Keratinocyte (primary cell): ENCODE results near the gene KANSL1.

Experiments
- EZH2 ChIP-seq: IDR thresholded peaks from one replicate; pipeline ENCODE4 v1.6.1; 2012; ENCODE audit warnings: inconsistent platforms, mild to moderate bottlenecking, low read length, moderate library complexity
- TF ChIP-seq, protein P1 (sequence below), 3 experiments: IDR thresholded peaks in 1 of 3; conservative IDR thresholded peaks in 1 of 3; optimal IDR thresholded peaks in 1 of 3; 2 replicates in 2 of 3; 3 replicates in 1 of 3; pipeline versions ENCODE3 to v1.5.1; 2011; ENCODE audit warnings: low read length in 3 of 3, mild to moderate bottlenecking in 3 of 3, moderate library complexity in 2 of 3, control low read depth in 1 of 3, inconsistent platforms in 1 of 3; ENCODE audit not compliant: insufficient read depth in 2 of 3; ENCODE audit errors: extremely low read depth in 1 of 3

DNA sequence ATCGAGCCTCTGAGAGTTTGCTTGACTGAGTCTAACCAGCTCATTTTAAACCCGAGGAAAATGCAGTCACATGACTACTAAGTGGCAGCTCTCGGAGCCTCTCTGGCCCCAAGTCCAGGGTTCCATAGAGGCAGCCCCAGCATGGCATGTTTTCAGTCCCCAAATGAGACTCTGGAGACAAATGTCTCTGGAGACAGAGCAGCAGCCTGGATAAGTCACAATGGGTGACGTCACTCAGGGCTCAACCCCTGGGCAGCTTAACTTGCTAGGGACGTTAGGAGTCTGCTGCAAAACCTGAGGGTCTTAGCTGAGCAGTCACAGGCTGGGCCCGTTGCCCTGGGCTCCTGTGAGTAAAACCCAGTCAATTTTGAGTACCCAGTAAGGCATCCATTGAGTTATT, 201.1 kb downstream of the KANSL1 start:
- TF ChIP-seq, protein P1, sequence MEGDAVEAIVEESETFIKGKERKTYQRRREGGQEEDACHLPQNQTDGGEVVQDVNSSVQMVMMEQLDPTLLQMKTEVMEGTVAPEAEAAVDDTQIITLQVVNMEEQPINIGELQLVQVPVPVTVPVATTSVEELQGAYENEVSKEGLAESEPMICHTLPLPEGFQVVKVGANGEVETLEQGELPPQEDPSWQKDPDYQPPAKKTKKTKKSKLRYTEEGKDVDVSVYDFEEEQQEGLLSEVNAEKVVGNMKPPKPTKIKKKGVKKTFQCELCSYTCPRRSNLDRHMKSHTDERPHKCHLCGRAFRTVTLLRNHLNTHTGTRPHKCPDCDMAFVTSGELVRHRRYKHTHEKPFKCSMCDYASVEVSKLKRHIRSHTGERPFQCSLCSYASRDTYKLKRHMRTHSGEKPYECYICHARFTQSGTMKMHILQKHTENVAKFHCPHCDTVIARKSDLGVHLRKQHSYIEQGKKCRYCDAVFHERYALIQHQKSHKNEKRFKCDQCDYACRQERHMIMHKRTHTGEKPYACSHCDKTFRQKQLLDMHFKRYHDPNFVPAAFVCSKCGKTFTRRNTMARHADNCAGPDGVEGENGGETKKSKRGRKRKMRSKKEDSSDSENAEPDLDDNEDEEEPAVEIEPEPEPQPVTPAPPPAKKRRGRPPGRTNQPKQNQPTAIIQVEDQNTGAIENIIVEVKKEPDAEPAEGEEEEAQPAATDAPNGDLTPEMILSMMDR (optimal IDR thresholded peaks at IDR 0.05 in 1 of 3, IDR thresholded peaks at IDR 0.05 in 1 of 3, conservative IDR thresholded peaks at IDR 0.05 in 1 of 3; ENCODE audit: extremely low read depth in 1 of 3, insufficient read depth in 2 of 3, low read length in 3 of 3): no peak
- TF ChIP-seq EZH2: no peak
